Activated T-cell treated with anti-CD3 and anti-CD28 coated beads for 1 hour (primary cell): ENCODE data around the gene TBC1D17.

Source experiments
- DNase-seq: peaks from one replicate; pipeline ENCODE4 v3.0.0-alpha.2; 2020; ENCODE audit warnings: low read depth

Gene TBC1D17

DNA sequence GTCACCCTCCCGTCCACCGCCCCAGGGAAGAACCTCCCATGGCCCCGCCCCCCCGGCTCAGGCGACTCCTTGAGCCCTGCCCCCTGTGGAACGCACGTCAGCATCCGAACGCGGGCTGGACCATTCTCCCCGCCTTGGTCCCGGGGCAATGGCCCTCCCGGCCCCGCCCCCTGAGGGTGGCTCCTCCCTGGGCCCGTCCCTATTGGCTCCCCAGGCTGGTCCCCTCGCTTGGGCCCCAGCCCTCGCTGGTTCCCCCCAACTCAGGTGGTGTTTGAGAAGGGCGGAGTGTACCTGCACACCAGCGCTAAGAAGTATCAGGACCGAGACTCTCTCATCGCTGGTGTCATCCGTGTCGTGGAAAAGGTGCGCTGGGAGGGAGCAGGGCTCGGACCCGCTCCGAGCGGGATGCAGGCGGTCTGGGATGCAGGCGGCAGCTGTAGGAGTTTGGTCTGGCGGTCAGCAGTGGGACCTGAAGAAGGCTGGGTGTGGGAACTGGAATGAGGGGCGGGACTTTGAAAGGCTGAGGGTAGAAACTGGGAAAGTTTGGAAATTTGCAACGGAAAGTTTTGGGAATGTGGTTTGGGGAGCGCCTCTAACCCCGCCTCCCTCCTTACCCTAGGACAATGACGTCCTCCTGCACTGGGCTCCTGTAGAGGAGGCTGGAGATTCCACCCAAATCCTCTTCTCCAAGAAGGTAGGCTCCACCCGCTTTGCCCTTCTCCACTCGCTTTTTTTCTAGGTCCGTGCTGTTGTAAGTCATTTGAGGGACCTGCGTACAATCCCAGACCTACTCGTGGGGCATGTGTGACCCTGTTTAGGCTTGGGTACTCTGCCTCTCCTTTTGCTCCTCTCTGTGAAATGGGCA, 609 bp downstream of the TBC1D17 start:
- peak; percentile 98 for DNase-seq

DNA sequence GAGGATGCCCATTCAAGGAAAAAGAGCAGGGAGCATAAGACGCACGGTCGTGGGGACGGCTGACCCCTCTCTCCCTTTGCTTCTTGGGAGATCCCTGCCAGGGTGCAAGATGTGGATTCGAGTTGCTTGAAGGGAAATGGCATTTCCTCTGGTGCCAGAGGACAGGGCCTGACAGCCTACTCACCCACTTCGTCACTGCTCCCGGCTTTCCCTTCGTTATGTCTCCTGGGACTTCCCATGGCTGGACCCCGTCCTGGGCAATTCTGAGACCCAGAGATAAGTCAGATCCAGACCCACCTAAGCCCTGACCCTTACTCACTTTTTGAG, 1.2 kb downstream of the TBC1D17 start:
- no peak for DNase-seq

DNA sequence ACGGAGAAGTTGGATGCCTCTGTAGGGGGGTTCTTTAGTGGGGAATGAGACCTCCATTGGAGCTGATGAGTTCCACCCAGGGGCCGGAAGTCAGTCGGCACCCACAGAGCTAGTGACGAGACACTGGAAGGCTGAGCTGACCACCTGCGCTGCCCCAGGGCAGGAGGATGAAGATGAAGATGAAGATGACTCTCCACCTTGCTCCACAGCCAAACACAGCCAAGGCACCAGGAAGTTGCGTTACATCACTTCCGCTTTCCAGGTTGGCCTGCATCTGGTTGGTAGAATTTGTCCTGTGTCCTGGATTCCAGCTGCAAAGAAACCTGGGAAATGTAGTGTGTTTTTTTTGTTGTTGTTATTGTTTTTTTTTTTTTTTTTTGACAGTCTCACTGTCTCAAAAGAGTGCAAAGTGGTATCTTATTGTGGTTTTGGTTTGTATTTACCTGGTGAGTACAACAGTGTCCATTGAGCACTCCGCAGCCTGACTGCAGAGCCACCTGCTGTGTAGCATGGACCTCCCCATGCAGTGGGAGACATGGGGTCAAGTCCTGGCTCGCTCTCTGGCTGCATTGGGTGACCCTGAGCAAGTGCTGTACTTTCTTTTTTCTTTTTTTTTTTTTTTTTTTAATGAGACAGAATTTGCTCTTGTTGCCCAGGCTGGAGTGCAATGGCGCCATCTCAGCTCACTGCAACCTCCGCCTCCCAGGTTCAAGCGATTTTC, 1.9 kb downstream of the TBC1D17 start:
- DNase-seq, result no peak

DNA sequence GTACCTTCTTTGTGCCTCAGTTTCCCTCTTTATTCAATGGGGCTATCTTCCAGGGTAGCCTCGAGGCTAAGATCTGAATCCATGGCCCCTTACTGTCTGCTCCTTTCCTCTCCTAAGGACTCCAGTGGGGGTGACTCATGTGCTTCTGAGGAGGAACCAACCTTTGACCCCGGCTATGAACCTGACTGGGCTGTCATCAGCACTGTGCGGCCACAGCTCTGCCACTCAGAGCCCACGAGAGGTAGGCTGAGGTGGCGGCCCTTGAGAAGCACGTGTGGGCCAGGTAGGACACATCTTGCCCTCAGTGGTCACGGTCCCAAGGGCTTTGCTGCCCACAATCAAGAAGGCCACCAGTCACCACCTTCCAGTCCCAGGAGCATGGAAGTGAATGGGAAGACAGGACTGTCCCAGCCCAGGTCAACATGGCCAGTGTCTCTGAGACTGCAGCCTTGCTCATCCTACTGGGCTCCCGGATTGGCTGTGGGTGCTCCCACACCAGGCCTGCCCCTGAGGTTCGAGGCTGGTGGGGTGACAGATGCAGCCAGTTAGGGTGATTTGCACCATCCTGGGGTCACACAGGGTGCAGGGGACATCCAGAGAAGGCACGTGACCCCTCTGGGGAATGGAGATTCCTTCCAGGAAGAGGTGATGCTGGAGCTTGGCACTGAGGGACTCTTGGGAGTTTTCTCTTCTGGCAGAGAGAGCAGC, 2.8 kb downstream of the TBC1D17 start:
- DNase-seq, result no peak

DNA sequence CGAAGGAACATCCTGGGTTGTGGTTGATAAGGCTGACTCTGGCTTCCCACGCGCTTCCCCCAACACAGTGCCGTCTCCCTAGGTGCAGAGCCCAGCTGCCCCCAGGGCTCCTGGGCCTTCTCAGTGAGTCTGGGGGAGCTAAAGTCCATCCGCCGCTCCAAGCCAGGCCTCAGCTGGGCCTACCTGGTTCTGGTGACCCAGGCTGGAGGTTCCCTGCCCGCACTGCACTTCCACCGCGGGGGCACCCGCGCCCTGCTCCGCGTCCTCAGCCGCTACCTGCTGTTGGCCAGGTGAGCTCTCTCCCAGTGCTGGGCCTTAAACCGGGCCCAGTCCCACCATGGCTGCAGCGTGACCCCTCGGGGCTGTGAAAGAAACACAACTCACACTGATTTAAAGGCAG, 3.7 kb downstream of the TBC1D17 start:
- DNase-seq, result no peak

DNA sequence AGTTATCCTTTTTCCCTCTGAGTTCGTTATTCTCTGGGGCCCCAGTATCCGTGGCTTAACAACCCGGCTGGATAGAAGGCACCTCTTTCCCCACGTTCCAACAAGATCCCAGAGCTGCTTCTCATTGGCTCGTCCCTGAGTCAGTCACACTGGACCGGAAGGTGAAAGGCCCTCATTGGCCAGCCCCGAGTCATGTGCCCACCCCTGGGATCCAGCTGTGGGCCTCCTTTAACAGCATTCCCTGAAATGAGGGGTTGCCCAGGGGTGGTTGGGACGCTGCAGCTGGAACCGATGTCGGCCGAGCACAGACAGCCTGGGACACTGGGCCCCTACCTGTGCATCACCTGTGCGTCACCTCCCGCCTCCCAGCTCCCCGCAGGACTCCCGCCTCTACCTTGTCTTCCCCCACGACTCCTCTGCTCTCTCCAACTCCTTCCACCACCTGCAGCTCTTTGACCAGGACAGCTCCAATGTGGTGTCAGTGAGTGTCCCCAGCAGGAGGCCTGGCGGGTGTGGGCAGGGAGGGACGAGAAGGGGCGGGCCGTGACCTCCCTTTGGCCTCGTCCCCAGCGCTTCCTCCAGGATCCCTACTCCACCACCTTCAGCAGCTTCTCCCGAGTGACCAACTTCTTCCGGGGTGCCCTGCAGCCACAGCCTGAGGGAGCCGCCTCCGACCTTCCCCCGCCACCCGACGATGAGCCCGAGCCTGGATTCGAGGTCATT, 4.3 kb downstream of the TBC1D17 start:
- no peak for DNase-seq

DNA sequence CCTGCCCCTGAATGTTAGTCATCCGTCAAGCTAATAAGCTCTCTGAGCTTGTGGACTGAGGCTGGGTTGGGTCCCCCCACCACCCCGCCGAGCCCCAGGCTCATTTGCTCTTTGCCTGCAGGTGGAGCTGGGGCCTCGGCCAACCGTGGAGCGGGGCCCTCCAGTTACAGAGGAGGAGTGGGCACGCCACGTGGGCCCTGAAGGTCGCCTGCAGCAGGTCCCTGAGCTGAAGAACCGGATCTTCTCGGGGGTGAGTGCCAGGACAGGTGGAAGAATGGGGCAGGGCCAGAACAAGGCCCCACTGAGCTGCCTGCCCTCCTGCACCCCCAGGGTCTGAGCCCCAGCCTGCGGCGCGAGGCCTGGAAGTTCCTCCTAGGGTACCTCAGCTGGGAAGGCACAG, 5.1 kb downstream of the TBC1D17 start:
- DNase-seq, result no peak

DNA sequence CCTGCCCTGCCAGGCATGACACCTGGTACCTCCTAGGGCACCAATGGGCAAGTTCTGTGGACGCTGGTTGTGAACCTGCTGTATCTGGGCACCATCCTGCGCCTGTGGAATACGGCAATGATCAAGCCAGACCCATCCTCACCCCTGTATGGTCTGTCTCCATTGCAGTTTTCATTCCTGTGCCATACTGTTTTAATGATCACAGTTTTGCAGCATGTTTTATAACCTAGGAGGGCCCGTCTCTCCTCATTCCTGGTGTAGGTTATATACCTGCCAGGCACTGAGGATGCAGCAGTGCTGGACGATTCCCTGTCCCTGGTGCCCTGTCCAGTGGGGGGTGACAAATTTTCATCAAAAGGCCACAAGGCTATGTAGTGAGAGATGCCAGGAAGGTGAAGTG, 5.6 kb downstream of the TBC1D17 start:
- DNase-seq, result no peak

DNA sequence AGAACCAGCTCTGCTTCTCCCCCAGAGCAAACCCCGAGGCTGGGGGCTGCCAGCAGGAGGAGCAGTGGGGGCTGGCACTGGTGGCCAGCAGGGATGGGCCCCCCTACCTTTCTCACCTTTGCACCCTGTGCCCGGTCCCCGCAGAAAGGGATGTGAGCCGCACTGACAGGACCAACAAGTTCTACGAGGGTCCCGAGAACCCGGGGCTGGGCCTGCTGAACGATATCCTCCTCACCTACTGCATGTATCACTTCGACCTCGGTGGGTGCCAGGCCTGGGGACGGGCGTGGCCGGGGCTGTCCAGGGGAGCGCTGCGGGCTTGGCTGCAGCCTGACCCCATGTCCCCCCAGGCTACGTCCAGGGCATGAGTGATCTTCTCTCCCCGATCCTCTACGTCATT, 6.6 kb downstream of the TBC1D17 start:
- no peak for DNase-seq

DNA sequence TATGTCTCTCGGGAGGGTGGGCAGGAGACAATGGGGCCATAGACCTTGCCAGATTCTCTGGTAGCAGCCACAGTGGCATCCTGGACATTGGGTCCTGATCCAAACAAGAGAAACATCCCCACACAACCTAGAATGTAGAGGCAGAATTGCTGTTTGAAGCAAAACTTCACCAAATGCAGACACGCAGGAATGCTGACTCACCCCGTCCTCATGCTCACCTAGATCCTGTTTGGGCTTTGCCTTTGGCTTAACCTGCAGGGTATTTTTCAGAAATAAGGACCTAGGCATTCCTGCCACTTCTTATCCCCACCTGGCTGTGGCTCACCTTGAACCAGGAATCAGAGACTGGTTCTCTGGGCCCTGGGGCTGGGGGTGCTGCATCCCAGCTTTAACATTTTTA, 7.3 kb downstream of the TBC1D17 start:
- no peak for DNase-seq

DNA sequence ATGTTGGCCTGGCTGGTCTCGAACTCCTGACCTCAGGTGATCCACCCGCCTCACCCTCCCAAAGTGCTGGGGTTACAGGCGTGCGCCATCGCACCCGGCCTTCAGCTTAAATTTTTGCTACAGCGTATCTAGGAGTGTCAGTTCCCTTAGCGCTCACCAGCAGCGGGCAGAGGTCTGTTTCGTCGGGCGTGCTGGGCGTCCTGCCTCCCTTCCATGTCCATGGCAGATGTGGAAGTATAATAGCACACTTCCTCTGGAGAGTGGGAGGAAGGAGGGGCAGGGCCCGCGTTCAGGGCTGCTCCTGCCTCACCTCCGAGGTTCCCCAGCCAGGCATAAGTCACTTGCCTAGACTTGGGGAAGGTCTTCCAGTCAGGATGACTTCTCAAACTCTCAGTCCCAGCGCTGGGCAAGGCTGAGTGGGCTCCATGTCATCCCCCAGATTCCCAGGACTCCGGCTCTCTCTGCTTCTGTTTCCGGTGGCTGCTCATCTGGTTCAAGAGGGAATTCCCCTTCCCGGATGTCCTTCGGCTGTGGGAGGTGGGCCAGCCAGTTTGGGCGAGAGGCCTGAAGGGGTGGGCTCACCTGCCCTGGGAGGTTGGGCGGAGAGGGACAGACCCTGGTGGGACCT, 9.6 kb downstream of the TBC1D17 start:
- no peak for DNase-seq

DNA sequence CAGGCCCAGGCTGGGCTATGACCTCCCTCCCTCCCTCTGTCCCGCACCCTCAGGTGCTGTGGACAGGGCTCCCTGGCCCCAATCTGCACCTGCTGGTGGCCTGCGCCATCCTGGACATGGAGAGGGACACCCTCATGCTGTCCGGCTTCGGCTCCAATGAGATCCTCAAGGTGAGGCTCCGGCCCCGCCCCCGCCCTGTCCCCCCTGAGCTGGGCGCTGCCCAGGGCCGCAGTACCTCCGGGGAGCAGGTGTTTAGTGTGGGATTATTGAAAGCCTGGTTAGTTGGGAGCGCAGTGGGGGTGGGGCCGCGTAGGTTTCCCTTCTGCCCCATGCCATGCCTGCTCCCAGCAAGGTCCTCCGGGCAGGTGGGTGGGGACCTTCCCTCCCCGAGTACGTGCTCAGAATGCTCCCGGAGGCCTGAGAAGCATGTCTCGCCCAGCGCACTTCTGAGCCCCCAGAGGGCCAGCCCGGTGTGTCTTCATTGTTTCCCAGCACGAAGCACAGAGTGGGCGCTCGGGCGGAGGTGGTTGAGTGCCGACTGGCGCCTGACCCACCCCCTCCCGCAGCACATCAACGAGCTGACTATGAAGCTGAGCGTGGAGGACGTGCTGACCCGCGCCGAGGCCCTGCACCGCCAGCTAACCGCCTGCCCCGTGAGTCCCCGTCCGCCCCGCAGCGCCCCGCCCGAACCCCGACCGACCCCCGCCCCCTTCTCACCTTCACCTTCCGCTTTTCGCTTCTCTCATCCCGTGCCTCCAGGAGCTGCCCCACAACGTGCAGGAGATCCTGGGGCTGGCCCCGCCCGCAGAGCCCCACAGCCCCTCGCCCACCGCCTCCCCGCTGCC, 10.4 kb downstream of the TBC1D17 start:
- DNase-seq, result no peak

DNA sequence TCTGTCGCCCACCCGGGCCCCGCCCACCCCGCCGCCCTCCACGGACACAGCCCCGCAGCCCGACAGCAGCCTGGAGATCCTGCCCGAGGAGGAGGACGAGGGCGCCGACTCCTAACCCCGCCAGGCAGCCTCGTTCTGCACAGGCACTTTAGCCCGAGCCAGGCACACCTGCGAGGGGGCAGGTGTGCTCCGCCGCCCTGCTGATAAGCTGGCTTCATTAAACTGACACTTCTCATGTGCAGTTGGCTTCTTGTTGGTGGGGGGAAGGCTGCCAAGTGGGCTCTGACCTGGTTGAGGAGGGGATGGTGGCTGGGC, 11.0 kb downstream of the TBC1D17 start:
- DNase-seq, result no peak

DNA sequence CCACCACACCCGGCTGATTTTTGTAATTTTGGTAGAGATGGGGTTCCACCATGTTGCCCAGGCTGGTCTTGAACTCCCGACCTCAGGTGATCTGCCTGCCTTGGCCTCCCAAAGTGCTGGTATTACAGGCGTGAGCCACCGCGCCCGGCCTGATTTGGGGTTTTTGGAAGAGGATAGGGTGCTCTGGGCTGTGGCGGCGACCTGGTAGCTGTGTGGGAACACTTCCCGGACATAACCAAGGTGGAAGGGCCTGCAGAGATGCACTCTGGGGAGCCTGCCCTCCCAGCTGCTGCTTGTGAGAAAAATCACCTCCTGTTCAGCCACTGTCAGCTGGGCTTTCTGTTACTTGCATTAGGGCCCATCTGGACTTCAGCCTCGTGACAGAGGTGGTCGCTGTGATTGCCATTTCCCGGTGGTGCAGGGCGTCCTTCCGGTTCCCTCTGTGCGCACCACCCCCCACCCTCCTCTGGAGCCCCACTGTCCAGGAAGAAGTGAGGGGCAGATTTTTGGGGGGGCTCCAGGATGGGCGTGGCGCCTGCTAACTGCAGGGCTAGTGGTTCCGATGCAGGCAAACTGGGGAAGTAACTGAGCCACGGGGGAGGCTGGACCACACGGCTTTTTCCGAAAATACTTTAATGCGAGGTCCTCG, 11.7 kb downstream of the TBC1D17 start:
- no peak for DNase-seq

DNA sequence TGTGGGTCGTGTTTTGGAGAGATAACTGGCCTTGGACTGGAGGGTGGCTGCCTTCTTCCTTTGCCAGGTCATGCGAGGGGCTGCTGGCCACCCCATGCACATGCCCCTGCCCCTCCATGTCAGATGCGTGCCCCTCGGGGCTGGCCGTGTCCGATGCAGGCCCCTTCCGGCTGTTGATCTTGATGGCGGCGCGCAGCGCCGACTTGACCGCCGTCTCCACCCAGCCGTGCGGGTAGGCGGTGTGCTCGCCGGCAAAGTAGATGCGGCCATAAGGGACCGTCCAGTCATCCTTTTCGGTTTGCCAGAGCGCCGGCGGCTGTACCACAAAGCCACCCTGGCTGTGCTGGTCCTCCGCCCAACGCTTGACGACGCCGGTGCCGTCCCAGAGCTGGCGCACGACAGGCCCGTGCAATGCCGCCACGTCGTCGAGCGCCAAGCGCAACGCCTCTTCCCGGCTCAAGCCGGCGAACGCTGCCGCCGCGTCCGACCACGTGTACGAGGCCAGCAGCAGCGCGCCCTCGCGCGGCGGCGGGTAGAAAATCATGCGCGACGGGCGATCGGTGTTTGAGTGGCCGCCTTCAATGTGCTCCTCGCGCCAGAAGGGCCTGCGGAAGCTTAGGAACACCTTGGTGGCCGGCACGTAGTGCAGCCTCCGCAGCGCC, 12.3 kb downstream of the TBC1D17 start:
- peak; percentile 66 for DNase-seq

DNA sequence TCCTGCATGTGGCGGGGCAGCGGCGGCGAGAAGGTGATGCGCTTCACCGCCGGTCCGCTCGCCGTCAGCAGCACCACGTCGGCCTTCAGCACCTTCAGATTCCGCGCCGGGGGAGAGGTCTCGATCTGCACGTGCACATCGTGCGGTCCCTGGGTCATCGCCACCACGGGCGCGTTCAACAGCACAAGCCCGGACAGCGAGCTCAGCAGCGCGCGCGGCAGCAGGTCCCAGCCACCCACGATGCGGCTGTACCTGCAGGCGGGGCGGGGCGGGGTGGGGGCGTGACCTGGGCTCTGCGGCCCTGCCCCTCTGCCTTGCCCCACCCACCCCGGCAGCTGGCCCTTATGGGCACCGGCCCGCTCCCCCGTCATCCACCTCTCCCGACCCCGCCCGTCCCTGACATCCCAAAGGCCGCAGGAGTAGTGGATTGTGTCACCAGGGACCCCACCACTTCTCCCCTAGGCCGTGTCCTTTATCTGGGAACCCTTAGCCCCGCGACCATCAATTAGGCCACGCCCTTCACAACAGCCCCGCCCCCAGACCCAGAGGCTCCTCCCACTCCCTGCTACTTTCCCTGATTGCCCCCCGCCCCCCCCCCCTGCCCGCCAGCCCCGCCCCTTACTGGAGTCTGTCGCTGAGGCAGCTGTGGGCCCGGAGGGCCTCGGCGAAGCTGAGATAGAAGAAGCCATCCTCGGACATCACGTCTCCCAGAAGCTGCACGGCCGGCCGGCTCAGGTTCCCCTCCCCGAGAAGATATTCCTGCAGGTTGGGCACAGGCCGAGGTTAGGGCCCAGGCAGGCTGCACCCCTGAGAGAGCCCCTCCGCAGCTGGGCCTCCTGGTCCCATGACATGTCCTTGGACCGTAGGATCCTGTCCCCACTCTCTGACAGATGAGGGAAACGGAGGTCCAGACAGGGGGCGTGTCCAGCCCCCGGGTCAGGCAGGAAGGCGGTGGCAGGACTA, 13.1 kb downstream of the TBC1D17 start:
- DNase-seq, result peak; percentile 58

DNA sequence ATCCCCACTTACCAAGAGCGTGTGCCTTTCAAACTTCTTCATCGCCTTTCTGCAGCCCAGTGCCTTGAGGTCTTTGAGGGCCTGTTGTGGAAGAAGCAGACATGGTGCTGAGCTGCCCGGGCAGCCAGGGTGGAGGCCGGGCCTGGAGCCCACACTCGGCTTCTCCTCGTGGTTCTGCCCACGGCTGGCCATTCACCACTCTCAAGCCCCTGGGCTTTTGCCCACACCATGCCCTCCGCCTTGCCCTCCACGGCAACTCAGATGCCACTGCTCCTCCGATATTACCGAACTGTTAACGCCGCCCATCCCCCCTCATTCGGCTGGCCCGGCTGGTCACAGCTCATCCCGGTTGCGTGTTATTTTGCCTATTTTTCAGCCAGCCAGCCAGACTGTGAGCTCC, 13.9 kb downstream of the TBC1D17 start:
- DNase-seq, result no peak

DNA sequence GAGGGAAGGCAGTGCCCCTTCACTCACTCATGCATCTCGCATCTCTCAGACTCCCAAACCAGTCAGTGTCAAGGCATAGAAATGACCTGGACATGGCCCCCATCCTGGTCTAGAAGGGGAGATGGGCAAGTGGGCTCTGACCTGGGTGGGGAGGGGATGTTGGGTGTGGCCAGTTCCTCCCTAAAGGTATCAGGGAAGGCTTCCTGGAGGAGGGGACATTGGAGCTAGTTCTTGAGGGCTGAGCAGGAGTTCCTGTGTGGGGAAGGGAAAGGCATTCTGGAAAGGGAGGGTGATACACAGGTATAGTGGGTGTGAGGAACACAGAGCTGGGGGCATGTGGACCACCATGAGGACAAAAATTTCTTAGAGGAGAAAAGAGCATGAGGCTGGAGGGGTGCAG, 15.2 kb downstream of the TBC1D17 start:
- no peak for DNase-seq
